Osteocyte (in vitro differentiated cells): ENCODE results near the gene SPATA16. TPM values are rescaled to one million over a fixed set of nuclear protein-coding genes. Genes with fewer than 3 reads are reported as not detected.

Experiments
- DNase-seq: peaks from one replicate; pipeline ENCODE4 v3.0.0; 2021; ENCODE audit warnings: mixed read lengths; ENCODE audit not compliant: unreplicated experiment; ENCODE audit errors: extremely low spot score
- H3K27ac Mint-ChIP-seq: one replicate; pipeline ENCODE4 v1.8.0; 2021; ENCODE audit warnings: mild to moderate bottlenecking, mixed read lengths; ENCODE audit not compliant: unreplicated experiment
- H3K27me3 Mint-ChIP-seq: one replicate; pipeline ENCODE4 v1.8.0; 2021; ENCODE audit warnings: mixed read lengths; ENCODE audit not compliant: unreplicated experiment
- H3K36me3 Mint-ChIP-seq: one replicate; pipeline ENCODE4 v1.8.0; 2021; ENCODE audit warnings: mixed read lengths; ENCODE audit not compliant: unreplicated experiment
- H3K4me1 Mint-ChIP-seq: one replicate; pipeline ENCODE4 v1.8.0; 2021; ENCODE audit warnings: mixed read lengths; ENCODE audit not compliant: unreplicated experiment
- H3K4me3 Mint-ChIP-seq: one replicate; pipeline ENCODE4 v1.8.0; 2021; ENCODE audit warnings: mild to moderate bottlenecking, moderate library complexity, mixed read lengths; ENCODE audit not compliant: unreplicated experiment
- H3K9me3 Mint-ChIP-seq: one replicate; pipeline ENCODE4 v1.8.0; 2021; ENCODE audit warnings: mixed read lengths; ENCODE audit not compliant: unreplicated experiment
- total RNA-seq: library from RNA; stranded (reverse); gene quantifications from 2 replicates; pipeline ENCODE4 v1.2.1, GENCODE V29; 2021
- TF ChIP-seq, protein P1 (sequence below): fragments of 200-600 bp; sonication (generic); IDR thresholded peaks from 2 replicates; pipeline ENCODE4 v1.5.0; 2021; ENCODE audit warnings: antibody characterized with exemption, mild to moderate bottlenecking, moderate library complexity

SPATA16 gene
- total RNA-seq, 1 donor from 2014 or later: not detected

DNA sequence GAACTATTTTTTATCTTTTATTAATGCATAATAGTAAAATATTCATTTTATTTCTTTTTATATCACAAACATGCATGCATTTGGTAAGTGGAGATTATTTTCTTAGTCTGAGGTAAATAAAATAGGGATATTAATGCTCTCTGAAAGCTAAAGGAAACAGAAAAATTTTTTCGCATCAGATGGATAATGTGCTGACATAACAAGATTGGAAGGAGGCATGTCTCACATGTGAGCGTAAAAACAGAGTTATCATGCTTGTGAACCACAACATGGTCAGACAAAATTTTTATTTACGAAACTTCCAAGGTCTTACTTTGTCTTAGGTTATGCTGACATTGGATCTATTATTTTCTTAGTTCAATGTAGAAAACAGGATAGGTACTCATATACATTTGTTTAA lies 166.1 kb downstream of the SPATA16 start:
- H3K4me3 Mint-ChIP-seq: no peak overlapping the region
- peaks cover 10% of the 10 kb centered on the region for H3K27me3 Mint-ChIP-seq
- H3K9me3 Mint-ChIP-seq: no peaks in the 10 kb centered on the region
- H3K4me1 Mint-ChIP-seq: no peaks in the 10 kb centered on the region
- no peak for DNase-seq
- H3K36me3 Mint-ChIP-seq: no peaks in the 10 kb centered on the region
- TF ChIP-seq, protein P1, sequence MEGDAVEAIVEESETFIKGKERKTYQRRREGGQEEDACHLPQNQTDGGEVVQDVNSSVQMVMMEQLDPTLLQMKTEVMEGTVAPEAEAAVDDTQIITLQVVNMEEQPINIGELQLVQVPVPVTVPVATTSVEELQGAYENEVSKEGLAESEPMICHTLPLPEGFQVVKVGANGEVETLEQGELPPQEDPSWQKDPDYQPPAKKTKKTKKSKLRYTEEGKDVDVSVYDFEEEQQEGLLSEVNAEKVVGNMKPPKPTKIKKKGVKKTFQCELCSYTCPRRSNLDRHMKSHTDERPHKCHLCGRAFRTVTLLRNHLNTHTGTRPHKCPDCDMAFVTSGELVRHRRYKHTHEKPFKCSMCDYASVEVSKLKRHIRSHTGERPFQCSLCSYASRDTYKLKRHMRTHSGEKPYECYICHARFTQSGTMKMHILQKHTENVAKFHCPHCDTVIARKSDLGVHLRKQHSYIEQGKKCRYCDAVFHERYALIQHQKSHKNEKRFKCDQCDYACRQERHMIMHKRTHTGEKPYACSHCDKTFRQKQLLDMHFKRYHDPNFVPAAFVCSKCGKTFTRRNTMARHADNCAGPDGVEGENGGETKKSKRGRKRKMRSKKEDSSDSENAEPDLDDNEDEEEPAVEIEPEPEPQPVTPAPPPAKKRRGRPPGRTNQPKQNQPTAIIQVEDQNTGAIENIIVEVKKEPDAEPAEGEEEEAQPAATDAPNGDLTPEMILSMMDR: no peak
- H3K27ac Mint-ChIP-seq: no peak overlapping the region

DNA sequence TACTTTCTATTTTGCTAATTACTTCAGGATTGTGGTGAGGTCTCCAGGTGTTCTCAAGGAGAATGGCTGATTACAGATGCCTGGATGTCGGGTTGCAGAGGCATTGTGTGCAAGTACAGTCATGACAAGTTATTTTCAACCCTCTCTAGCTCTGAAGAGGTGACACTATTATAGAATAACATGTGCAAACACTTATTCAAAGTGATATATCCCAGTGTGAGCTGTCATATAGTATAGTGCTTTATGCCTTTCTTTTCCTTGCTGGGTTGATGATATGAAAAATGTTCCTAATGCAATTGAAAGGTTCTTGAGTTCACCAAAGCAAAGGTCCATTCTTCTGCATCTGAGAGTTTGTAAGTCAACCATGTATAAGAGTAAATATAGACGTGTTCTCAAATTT lies 167.2 kb downstream of the SPATA16 start:
- TF ChIP-seq, protein P1: no peak
- Mint-ChIP-seq H3K4me1 (no peaks in the 10 kb centered on the region), H3K27ac (no peak overlapping the region), H3K4me3 (no peak overlapping the region), H3K9me3 (no peaks in the 10 kb centered on the region), H3K27me3 (peaks cover 10% of the 10 kb centered on the region), H3K36me3 (no peaks in the 10 kb centered on the region)
- DNase-seq: no peak

DNA sequence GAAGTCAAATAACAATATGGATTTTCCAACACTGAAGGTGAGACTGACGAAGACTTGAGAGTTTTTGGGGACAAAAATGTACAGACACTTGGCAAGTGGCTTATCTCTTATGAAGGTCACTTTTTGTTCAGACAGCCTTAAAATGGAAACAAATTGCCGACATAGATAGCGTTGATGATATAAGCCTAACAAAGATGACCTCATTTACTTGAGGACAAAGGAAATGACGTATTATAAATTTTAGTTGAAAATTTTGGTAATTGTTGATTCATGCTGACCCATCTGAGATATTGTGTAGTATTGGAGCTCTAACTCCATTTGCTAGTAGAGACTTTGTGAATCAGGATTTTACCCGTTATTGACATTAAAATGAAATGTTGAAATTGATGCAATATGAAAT lies 168.3 kb downstream of the SPATA16 start:
- TF ChIP-seq, protein P1: no peak
- Mint-ChIP-seq H3K27ac (no peak overlapping the region), H3K4me3 (no peak overlapping the region), H3K27me3 (peaks cover 10% of the 10 kb centered on the region), H3K9me3 (no peaks in the 10 kb centered on the region), H3K4me1 (no peaks in the 10 kb centered on the region), H3K36me3 (no peaks in the 10 kb centered on the region)
- DNase-seq: no peak

DNA sequence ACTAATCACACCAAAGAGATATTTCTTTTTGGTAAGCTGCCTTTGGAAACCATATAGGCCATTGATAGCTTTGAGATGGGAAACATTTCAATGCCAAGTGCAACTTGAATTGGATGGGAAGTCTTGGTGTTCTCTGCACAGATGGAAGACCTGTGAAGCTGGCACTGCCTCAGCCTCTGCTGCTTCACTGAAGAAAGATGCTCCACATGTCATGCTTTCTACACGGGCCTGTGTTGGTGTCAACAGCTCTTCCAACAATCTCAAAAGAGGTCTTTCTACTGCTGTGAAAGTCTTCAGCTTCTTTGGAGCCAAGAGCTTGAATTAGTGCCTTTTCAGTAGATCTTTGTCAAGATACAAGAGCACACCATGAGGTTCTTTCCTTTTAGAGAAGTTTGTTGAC lies 169.0 kb downstream of the SPATA16 start:
- Mint-ChIP-seq H3K27ac (no peak overlapping the region), H3K27me3 (peaks cover 10% of the 10 kb centered on the region), H3K4me1 (no peaks in the 10 kb centered on the region), H3K36me3 (no peaks in the 10 kb centered on the region), H3K9me3 (no peaks in the 10 kb centered on the region), H3K4me3 (no peak overlapping the region)
- TF ChIP-seq, protein P1: no peak
- no peak for DNase-seq

DNA sequence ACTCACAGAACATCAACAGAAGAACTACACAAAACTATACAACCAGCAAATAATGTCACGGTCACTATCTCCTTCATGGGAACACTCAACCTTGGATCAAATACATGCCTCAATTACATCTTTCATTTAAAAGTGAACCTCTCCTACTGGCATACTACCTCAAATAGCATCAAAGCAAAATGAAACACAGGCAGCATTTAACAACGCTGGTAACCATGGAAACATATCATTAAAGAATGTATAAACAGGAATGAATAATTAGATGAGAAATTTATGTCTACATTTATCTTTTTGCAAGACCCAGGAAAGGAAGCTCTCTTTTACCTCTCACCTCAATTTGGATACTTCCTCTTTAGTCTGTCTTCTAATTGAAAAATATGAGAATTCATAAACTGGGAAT lies 172.4 kb downstream of the SPATA16 start:
- no peaks in the 10 kb centered on the region for H3K36me3 Mint-ChIP-seq
- TF ChIP-seq, protein P1: no peak
- peaks cover 7% of the 10 kb centered on the region for H3K27me3 Mint-ChIP-seq
- H3K9me3 Mint-ChIP-seq: no peaks in the 10 kb centered on the region
- no peak overlapping the region for H3K4me3 Mint-ChIP-seq
- DNase-seq: no peak
- no peaks in the 10 kb centered on the region for H3K4me1 Mint-ChIP-seq
- no peak overlapping the region for H3K27ac Mint-ChIP-seq
